ENCODE results near the gene WBP1.
"Not testable (repeated sequence)": the region's sequence is repeated elsewhere in the genome, so short reads cannot be mapped to it uniquely, and the experiment has no call there.

Gene WBP1

DNA sequence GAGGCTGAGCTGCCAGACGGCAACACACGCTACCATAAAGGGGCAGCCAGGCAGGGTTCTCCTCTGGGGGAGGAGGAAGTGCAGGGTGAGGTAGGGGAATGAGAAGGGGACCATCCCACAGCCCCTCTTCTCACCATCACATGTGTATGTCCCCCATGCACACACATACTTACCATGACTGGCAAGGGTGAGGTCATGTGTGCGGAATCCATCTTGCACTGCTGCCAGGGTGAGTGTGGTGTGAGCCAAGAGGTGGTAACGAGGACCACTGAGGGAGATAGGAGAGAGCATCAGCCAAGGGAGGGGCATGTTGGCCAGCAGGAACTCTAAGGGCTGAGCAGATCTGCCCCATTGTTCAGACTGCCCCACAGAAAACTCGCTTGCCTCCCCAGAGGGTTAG lies 29.6 kb upstream of the WBP1 start:
- DNase-seq = no peak

DNA sequence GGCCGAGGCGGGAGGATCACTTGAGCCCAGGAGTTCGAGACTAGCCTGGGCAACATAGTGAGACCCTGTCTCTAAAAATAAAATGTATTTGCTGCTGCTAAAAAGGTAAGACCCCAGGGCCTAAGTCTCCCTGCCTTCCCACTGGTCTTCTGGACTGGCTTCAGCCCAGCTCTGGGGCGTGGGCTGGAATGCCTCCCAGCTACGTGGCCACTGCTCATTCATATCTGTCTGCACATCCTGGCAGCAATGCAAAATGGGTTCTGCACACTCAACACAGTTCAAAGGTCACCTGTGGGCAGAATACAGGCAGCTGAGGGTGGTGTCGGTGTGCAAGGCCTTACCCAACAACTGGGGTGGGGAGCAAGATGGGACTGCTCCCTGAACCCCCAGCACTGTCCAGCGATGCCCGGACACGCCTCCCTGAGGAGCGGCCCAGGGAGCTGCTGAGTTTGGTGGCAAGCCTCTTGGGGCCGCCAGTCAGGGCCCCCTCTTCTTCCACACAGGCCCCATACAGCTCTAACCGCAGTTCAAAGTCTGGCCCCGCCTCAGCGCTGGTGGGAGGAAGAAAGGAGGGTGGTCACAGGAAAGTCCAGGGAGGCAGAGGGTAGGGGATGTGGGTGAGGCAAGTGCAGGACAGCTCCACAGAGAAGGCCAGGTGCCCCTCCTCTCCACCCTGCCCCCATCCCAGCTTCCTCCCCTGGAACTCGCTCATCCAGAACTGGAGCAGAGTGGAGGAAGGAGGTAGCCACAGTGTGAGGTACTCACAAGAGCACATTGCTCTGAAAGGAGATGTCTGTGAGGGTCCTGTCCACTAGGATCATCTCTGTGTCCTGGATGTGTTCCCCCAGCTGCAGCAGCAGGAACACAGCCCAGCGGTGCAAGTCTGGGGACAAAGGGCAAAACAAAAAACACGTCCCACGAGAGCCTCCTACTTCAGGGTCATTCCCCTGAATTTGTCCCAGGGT lies 28.5 kb upstream of the WBP1 start:
- no peak for DNase-seq

DNA sequence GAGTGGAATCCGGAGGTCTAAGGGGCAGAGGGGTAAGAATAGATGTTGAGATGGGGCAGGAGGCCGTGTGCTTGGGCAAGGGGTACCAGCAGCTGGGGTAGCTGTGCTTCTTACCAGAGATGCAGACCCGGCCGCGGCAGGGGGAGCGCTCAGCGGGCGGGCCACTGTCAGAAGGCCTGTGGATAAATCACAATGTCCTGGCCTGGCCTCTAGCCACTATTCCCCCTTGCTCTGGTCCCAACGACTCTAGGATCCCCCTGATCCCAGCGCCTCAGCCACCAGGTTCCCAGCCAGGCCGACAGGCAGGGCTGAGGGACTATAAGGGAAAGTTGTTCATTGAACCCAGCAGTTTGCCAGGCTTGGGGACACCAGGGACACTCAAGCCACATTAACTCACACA lies 27.7 kb upstream of the WBP1 start:
- DNase-seq = no peak

DNA sequence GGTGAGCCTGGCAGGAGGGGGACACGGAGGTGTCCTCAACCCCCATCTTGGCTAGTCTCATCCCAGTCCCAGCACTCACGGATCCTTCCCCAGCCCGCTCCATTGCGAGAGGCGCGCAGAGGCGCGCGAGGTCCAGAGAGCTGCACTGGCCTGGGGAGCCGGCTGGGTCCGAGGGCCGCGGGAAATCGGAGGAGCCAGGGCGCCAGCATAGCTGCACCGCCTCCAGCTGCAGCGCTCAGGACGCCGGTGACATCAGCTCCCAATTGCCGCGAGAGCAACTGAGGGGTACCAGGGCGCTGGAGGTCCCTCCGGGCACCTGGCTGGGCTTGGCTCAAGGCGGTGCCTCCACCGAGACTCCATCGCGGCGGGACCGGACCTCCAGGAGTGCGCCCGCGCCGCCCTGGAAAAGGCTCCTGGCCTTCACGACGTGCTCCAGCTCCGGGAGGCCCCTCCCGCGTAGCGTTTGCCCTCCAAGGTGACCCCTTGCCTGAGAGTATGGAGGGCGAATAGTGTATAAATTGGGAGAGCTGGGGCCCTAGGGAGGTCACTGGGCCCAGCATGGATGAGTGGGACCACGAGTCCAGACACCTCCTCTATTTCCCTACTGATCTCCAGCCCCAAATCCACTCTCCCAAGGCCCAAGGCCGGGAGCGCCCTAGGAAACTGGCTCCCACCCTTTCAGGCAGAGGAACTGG lies 22.0 kb upstream of the WBP1 start:
- no peak for DNase-seq

DNA sequence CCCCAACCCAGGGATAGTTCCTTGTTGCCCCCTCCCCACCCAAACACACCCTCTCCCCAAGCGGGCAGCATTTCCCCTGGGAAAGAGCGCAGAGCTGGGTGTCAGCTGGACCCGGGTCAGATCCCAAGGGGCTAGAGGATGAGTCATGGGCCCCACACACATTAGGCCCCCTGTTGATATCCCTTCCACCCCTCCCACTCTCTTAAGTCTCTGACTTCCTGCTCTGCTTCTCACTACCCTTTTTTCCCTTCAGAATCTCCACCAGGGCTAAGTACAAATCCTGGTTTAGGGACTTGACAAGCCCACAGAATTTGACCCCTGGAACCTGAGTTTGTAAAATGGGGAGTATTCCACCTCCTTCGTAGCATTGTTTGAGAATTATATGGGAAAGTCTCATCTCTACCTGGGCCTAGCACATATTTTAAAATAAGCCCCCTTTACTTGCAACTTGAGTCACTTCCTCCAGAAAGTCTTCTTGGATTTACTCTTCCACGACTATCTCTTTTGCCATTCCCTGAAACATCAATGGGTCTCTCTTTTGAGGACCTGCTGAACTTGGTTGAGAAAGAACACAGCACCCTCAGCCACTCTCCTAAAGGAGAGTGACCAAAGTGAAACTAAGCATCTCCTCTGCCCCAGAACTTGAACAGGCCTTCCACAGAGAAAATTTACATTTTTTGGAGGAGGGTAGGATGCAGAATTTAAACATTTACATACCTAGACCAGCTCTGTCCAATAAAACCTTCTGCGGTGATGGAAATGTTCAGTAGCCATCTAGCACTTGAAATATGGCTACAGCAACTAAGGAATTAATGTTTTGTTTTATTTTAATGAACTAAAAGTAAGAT lies 21.2 kb upstream of the WBP1 start:
- DNase-seq = no peak

DNA sequence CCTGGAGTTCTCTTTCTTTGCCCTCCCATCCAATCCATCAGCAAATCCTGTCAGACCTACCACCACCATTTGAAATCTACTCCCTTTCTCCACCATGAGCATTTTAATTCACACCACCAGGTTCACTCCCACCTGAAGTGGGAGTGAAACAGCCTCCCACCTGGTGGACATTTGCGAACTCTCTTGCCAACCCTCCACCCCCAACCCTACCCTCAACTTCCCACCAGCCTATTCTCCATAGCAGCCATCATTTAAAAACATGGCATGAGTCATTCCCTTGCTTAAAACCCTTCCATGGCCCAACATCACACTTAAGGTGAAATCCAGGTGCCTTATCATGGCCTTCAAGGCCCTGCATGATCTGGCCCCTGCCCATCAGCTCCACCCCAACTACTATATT lies 20.0 kb upstream of the WBP1 start:
- DNase-seq = no peak

DNA sequence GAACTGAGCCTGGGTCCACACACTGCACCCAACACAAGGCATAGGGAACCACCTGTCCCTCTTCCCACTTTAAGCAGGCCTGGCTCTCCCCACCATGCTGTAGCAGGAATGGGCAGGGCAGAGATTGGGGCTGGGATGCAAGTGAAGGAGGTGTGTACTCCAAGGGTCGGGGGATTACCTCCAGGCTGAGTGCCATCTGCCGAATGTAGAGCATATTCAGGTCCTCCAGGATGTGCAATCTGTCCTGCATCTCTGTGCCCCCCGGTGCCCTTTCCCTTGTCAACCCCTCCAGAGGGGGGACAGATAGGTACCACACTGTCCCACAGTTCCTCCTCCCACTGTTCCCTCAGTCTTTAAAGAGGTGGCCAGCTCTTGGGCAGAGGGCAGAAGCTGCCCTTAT lies 18.9 kb upstream of the WBP1 start:
- no peak for DNase-seq

DNA sequence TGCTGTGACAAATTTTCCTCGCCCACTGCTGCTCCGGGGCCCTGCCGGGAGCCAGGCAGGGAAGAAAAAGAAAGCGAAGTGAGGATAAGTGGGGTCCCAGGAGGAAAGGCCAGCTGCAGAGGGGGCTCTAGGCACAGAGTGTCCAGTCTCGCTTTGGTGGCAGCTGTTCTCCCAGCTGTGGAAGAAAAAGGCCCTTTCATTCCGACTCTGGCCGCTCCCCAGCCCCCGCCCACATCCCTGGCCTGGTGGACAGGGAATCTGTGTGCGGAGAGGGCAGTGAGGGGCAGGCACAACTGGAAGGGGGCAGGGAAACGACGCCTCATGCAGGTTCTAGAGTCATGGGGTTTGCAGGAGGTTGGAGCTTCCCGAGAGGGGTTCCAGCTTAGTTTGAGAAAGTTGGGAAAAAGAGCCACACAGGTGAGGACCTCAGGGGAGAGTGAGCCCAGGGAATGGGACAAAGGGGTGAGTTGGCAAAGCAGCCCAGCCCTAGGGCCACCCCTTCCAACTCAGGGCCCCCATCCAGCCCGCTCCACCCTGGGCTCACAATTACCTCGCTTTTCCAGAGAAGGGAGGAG lies 18.3 kb upstream of the WBP1 start:
- no peak for DNase-seq

DNA sequence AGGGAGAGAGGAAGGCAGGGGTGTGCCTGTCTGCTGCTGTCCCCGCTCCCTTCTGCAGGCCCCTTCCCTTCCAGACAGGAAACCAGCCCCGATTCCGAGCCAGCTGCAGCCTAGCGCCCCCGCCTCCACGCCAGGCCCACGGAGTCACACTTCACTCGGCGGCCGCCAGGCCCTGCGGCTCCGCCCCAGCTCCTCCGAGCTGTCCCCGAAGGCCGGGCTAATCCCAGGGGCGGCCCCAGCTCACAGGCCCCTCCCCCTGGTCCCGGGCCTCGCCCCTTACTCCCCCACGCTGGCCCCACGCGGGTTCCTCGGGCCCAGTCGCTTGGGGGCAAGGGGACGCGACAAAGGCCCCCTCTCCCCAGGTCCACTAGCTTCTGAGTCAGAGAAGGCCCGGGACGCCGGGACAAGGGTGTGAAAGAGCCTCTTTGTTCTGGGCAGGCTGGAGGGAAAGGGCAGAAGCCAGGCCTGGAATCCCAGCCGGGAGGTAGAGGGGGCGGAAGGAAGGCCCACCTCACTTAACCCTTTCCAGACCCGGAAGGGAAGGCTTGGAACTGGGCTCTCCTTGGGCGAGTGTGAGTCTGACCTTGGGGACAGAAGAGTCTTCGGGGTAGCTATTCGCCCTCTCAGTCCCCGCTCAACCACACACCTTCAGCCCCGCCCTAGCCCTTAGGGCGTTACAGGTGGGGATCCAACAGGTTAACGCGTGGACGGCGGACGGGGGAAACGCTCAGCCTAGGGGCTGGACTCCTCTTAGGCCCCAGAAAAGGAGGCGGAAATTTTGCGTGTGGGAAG lies 17.7 kb upstream of the WBP1 start:
- DNase-seq = peak; percentile 42

DNA sequence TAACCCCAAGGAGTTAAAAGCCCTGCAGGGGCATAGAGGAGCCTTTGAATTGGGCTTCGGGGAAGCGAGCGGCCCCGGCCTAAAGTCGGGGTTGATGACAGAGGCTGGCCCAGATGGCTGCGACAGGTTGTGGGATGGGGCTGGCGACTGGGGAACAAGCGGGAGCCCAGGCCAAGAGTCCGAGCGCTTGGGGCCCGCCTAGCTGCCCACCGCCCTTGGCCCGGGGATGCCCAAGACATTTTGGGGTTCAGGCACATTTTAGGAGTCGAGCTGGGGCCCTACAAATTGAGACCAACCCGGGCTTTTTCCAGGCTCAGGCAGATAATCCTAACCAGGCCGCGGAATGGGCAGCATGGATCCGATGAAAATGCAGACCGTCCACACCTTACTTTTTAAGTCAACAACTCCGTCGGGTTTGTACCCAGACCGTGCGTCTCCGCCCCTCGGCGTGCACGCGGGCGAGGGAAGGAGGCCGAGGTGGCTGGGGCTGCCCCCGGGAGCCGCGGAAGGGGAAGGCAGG lies 17.0 kb upstream of the WBP1 start:
- DNase-seq = no peak

DNA sequence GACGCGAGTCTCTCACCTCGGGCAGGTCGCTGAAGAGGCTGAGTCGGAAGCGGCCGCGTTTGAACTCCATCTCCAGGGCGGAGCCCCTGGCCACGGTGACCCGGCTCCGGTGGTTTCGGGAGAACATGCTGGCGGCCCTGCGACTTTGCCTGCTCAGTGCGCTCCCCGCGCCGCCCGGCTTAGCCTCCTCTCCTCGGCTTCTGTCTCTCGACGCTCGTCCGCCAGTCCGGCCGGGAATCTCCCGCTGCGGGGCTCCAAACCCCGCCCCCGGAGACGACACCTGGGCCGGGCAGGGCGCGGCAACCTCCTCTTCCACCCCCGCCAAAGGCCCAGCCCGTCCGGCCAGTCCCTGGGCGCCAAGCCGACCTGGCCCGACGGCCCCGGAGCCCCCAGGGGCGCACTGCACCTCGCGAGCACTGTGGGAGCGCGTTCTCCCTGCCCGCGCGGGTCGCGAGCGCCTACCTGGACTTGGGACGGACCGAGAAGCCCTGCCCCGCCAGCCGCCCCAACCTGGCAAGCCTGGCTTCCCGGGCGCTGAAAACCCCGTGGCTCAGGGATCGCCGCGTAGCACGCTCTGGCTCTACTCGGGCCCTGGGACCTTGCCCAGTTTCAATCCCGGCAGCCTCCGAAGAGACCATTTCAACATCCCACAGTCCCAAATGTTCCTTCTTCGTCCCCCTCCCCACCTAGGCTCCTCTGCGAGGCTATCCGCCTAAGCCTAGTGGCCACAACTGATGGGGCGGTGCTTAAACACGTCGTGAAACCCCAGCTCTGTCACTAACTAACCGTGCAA lies 16.4 kb upstream of the WBP1 start, which contains the start of gene RTKN:
RTKN (minus strand) TSS at position 248 of the 793 bp plus-strand sequence; CDS start at position 127, 121 bp downstream.
- no peak for DNase-seq

DNA sequence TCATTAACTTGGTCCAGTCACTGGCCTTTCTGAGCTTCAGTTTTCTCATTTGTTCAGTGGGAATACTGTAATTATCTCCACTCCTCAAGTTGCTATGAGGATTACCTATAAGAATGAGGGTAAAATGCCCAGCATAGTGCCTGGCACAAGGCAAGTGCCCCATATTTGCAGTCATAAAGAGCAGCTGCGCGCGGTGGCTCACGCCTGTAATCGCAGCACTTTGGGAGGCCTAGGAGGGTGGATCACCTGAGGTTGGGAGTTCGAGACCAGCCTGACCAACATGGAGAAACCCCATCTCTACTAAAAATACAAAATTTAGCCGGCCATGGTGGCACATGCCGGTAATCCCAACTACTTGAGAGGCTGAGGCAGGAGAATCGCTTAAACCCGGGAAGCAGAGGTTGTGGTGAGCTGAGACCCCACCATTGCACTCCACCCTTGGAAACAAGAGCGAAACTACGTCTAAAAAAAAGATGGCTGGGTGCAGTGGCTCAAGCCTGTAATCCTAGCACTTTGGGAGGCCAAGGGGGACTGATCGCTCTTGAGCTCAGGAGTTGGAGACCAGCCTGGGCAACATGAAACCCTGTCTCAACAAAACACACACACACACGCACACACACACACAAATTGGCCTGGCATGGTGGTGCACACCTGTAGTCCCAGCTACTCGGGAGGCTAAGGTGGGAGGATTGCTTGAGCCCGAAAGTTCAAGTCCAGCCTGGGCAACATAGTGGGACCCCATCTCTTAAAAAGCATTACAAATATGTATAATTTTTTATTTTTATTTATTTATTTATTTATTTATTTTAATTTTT lies 15.5 kb upstream of the WBP1 start:
- DNase-seq = not testable (repeated sequence)

DNA sequence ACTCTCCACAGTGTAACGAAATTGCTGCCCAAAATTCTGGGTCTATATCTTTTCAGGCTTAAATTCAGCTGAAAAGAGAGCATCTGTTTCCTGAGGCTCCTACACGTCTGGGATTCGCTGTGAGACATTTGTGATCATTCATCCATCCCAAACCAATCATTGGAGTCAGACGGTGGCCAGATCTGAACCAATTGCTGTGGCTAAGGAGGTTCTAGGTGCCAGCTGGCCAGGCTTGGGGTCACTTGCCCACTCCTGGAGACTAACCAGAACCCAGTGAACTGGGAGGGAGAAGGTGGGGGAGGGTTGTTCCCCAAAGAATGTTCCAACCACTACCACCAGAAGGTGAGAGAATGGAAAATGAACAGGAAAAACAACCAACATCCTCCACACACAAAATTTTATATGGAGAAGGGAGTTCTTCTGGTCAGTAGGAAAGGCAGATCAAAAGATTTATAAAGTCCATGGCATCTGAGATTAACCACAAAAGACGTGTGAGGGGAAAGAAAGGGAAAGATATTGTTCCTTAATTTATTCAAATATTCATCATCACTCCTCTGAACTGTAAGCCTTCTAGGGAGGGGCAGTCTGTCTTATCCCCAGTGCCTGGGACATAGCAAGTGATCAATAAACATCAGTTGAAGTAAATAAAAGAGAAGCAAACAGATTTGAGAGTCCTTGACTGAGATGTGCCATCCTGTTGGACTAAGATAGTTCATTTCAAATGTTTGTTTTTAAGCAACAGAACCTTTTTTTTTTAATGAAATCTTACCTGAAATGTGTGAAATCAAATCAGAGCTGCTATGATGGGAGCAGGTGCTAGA lies 13.5 kb upstream of the WBP1 start:
- no peak for DNase-seq

DNA sequence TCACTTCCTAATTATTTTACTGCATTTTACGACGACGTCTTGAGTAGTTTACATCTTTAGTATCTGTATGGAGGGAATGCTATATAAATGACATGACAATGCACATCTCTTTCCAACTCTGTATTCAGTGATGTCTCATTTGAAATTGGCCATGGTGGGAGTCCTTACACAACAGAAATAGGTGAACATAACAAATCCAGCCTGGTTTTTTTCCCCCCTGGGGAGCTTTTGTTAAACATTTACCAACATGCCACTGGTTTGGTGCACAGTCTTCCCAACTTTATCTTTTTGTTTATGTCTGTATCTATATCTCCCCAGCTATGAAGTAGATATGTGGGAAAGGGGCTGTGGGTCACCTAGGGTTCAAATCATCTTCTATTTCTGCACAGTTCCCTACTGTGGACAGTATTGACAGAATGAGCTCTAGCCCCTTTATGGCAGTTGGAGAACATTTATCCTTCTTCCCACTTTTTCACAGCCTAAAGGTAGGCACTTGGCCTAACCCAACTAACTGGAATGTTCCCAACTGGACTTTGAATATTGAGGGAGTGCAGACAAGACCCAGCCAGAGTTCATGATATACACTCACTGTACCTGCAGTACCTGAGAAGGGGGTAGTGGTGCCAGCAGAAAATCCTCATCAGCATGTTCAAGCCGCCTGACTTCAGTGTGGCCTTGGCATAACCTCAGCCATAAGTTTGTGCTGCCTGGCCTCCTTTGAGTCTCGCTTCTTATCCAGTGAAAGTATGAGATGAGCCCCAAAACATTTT lies 10.8 kb upstream of the WBP1 start:
- DNase-seq = no peak

DNA sequence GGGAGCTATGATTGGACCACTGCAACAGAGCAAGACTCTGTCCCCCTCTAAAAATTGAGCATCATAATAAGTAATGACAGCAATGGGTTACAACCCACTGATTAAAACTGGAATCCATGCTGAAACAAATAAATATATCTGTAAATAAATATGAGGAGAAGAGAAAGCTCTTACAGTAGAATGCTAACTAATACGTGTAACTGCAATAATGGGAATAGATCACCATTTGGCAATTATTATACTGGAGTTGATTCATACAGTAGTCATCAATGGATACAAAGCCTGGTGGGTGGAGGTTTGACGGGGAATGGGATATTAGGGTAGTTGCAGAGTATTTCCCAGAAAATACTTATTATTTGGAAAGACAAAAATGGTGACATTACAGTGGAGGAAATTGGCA lies 9.5 kb upstream of the WBP1 start:
- DNase-seq = no peak

DNA sequence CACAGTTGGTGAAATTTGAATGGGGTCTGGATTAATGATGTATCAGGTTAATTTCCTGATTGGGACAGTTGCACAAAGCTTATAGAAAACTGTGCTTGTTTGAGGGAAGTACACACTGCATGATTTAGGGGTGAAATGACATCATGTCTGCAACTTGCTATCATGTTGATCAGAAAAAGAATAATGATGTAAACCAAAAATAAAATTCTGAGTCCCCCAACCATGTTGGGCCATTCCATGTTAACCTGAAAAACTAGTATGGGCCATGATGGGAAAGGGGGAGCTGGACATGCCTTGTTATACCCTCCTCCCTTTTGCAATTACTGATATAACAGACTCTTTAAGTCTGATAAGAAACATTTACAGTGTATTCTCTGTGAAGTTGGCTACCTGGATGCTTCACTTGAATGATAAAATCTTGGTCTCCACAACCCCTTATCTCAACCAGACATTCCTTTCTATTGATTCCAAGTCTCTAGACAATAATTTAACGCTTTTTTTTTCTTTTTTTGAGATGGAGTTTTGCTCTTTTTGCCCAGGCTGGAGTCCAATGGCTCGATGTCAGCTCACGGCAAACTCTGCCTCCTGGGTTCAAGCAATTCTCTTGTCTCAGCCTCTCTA lies 7.6 kb upstream of the WBP1 start:
- no peak for DNase-seq

DNA sequence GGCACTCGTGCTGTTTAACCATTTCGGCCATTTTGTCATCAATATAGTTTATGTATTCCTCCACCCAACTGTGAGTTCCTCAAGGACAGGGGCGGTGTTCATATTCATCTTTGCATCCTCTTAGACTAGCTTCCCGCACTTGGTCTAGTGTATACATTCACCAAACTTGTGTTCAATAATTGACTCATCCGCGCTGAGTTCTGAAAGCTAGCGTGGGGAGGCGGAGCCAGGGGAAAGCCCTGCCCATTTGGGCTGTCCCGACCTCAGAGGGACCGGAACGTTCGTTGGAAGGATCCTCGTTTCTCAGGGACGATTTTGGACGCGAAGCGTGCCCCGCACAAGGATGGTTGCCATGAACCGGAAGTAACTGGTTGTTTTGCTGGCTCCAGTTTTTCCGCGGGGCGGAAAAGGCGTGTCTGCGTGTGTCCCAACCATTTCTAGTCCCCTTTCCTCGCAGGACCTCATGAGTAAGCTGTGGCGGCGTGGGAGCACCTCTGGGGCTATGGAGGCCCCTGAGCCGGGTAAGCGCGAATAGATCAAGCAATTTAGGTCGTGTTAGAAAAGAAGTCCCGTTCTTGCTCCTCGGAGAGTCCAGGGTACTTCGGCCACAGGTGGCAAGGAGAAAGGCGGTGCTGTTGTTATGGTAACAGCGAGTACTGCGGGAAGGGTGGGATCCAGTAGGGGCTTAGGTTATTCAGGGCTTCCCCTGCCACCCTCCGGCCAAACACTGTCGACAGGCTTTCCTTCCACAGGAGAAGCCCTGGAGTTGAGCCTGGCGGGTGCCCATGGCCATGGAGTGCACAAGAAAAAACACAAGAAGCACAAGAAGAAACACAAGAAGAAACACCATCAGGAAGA lies 3.4 kb upstream of the WBP1 start, which contains the start of gene INO80B:
INO80B (plus strand) TSS at position 434 of the 858 bp plus-strand sequence; CDS start at position 464, 30 bp downstream.
- peak; percentile 94 for DNase-seq

Measured in stimulated activated CD4-positive, alpha-beta T cell treated with anti-CD3 and anti-CD28 coated beads, Interleukin-12 subunit alpha, Interleukin-12 subunit beta, amount 100 ng/mL, for 4 hours (primary cell).